ENCODE data around the gene TJP3.

Gene TJP3

GRCh38 chr19:3691726-3692125, 16.5 kb upstream of the TJP3 start:
- H3K4me3 ChIP-seq (ENCODE audit: low read depth, low read length), result no peak overlapping the region
- TF ChIP-seq CTCF (IDR thresholded peaks at IDR 0.05; ENCODE audit: low read depth, low read length, missing control alignments), result no peak
- in situ Hi-C loops (cut with HindIII; ENCODE audit: low sequenced_read_pairs), result no loop called here
- DNase-seq (ENCODE audit: low read depth), result no peak

DNA sequence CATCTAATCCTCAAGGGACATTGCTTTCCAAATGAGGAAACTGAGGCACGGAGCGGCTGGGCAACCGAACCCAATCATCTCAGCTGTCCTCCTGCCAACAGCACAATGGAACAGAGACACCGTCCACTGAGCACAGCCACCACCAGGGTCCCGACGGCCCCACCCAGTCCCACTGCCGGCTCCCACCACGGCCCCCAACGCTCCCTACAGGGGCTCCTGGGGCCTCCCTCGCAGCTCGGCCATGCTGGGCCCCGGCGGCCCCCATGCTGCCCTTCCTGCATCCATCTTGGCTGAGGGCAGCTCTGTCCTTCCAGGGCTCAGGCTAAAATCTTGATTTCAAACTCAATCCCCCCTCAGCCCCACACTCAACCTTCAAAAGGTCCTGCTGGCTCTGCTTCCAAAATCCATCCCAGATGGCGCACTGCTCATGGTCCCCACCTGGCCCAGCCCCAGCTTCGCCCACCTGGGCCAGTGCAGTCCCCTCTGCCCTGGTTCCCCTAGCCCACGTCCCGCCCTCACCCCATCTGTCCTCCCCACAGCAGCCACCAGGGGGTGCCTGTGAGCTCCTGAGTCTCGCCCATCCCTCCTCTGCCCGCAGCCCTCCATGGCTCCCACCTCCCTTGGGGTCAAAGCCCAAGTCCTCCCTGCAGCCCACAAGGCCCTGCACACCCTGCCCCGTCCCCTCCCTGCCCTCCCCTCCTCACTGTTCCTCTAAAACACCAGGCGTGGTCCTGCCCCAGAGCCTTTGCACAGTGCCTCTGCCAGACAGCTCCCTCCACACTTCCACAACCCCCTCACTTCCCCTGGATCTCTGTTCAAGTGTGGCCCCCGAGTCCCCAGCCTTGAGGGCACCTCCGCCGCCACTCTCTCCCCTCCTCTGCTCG, 15.8 kb upstream of the TJP3 start:
- DNase-seq (ENCODE audit: low read depth), result no peak
- no peak overlapping the region for H3K4me3 ChIP-seq (ENCODE audit: low read depth, low read length)
- in situ Hi-C loops (cut with HindIII; ENCODE audit: low sequenced_read_pairs), result no loop called here
- TF ChIP-seq CTCF (IDR thresholded peaks at IDR 0.05; ENCODE audit: low read depth, low read length, missing control alignments), result peak; percentile 63

- no peak for DNase-seq (ENCODE audit: low read depth)
- in situ Hi-C loops (cut with HindIII; ENCODE audit: low sequenced_read_pairs), result no loop called here
- no peak for TF ChIP-seq CTCF (IDR thresholded peaks at IDR 0.05; ENCODE audit: low read depth, low read length, missing control alignments)
- H3K4me3 ChIP-seq (ENCODE audit: low read depth, low read length), result no peak overlapping the region
These were observed 14.9 kb upstream of the TJP3 start for GRCh38 chr19:3693025-3693925.

DNA sequence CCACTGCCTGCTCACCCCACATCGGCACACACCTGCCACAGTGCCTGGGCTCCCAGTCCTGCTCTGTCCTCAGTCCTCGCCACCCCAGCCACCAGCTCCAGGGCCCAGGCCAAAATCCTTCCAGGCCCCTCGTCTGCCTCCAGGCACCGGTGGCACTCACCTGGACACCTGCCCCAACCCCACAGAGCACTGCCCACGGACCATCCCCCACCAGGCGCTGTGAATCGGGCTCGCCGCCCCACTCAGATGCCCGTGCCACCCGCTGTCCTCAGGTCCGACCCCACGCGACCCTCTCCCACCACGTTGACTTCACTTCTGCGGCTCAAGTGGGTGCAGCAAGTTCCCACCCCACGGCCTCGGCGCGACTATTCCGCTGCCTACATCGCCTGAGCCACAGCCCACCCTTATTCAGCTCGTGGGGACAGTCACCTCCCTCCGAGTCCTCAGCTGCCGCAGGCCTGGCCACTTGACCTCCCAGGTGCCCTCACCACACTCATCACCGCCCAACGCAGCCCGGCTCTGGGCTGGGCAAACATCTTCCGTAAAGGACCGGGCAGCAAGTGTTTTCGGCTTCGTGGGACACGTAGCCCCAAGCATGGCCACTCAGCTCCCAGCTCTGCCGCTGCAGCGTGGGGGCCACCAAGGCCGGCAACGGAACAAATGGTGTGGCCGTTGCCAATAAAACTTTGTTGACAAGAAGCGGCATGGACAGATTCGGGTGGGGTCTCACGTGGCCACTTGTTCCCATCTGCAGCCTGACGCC, 13.6 kb upstream of the TJP3 start:
- DNase-seq (ENCODE audit: low read depth), result no peak
- TF ChIP-seq CTCF (IDR thresholded peaks at IDR 0.05; ENCODE audit: low read depth, low read length, missing control alignments), result no peak
- in situ Hi-C loops (cut with HindIII; ENCODE audit: low sequenced_read_pairs), result no loop called here
- no peak overlapping the region for H3K4me3 ChIP-seq (ENCODE audit: low read depth, low read length)

DNA sequence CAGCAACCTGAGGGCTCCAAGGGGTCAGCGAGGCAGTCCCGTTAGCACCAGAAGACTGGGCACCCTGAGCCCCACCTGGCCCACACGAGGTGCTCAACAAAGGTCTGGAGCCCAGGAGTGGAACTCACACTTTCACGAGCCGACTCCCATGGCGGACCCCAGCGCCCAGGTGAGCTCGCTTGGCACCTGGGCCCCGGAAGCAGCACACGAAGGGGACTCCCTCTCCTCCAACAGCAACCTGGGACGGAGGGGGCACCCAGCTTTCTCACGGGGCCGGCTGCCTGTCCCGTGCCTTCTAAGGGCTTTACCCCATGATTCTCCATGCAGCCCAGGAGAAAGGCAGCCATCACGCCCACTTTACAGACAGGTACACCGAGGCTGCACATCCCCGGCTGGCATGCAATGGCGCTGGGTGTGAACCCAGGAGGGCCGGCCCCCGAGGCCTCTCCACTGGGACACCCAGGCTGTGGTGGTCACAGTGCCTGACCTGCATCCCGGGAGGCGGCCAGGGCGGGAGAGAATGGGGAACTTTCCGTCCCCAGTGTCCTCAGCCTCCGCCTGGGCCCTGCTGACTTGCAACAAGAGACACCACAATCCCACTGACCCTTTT, 13.0 kb upstream of the TJP3 start:
- TF ChIP-seq CTCF (IDR thresholded peaks at IDR 0.05; ENCODE audit: low read depth, low read length, missing control alignments), result no peak
- in situ Hi-C loops (cut with HindIII; ENCODE audit: low sequenced_read_pairs), result no loop called here
- H3K4me3 ChIP-seq (ENCODE audit: low read depth, low read length), result no peak overlapping the region
- DNase-seq (ENCODE audit: low read depth), result no peak

Measured in astrocyte of the cerebellum (primary cell).